Measurements from ENCODE around the gene SPTLC1. TPM values are rescaled to one million over a fixed set of nuclear protein-coding genes. Genes with fewer than 3 reads are reported as not detected.

The SPTLC1 gene
- total RNA-seq, 4 donors from 2014 or later: 50.0 to 57.8 (median 52.5) TPM

DNA sequence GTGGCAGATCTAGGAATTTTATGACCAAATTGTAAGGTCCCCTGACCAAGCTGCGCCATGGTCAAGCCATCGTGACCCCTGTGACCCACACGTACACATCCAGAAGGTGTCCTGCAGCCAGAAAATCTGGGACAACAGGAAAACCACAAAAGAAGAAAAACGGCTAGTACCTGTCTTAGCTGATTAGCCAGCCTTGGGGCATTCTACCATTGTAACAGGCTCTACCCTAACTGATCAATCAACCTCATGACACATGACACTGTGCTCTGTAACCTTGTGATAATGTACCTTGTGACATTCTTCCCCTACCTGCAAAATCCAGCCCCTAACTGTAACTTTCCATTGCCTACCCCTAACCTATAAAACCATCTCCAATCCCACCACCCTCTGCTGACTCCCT lies 43.6 kb downstream of the SPTLC1 start:
- Histone ChIP-seq H3K27ac (replicated peaks in 1 of 4) (no peak overlapping the region), H3K4me1 (no peaks in the 10 kb centered on the region), H3K9me3 (no peaks in the 10 kb centered on the region), H3K36me3 (peaks cover 31 to 90% (median 51%) of the 10 kb centered on the region in 4 donors), H3K27me3 (no peaks in the 10 kb centered on the region), H3K4me3 (no peak overlapping the region)
- intact Hi-C loops (cut with DNase I): no loop called here
- TF ChIP-seq POLR2A (IDR thresholded peaks at IDR 0.05; ENCODE audit: low read depth) (no peak), POLR2AphosphoS5 (IDR thresholded peaks at IDR 0.05) (no peak), EP300 (IDR thresholded peaks at IDR 0.05) (no peak)
- TF ChIP-seq, protein P1, sequence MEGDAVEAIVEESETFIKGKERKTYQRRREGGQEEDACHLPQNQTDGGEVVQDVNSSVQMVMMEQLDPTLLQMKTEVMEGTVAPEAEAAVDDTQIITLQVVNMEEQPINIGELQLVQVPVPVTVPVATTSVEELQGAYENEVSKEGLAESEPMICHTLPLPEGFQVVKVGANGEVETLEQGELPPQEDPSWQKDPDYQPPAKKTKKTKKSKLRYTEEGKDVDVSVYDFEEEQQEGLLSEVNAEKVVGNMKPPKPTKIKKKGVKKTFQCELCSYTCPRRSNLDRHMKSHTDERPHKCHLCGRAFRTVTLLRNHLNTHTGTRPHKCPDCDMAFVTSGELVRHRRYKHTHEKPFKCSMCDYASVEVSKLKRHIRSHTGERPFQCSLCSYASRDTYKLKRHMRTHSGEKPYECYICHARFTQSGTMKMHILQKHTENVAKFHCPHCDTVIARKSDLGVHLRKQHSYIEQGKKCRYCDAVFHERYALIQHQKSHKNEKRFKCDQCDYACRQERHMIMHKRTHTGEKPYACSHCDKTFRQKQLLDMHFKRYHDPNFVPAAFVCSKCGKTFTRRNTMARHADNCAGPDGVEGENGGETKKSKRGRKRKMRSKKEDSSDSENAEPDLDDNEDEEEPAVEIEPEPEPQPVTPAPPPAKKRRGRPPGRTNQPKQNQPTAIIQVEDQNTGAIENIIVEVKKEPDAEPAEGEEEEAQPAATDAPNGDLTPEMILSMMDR (IDR thresholded peaks at IDR 0.05): no peak
- WGBS: 90% methylated on average over 4 of the region's 4 CpGs
- no peak for DNase-seq (ENCODE audit: extremely low spot score)

DNA sequence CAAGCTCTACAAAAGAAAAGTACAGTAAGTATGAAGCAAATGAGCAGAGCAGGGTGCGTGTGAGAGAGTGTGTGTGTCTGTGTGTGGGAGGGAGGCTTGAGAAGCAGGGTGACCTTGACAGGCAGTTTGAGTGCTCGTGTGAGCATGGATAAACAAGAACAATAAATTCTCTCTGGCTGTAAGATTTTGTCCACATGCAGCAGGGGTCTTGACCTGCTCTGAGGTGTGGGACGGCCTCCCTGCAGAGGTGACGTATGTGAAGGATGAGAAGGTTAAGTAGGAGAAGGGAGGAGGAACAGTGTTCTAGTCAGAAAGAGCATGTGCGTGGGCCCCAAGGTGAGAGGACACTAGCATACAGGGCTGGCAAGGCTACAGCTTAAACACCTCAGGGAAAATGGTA lies 49.0 kb downstream of the SPTLC1 start:
- H3K4me3 ChIP-seq: no peak overlapping the region
- no peaks in the 10 kb centered on the region for H3K4me1 ChIP-seq
- no peak overlapping the region for H3K27ac ChIP-seq (replicated peaks in 1 of 4)
- H3K9me3 ChIP-seq: peaks cover 0 to 25% (median 9%) of the 10 kb centered on the region in 4 donors
- no peak for TF ChIP-seq EP300 (IDR thresholded peaks at IDR 0.05)
- TF ChIP-seq POLR2A (IDR thresholded peaks at IDR 0.05; ENCODE audit: low read depth): no peak
- TF ChIP-seq, protein P1 (IDR thresholded peaks at IDR 0.05): no peak
- no peak for TF ChIP-seq POLR2AphosphoS5 (IDR thresholded peaks at IDR 0.05)
- H3K36me3 ChIP-seq: peaks cover 29 to 87% (median 52%) of the 10 kb centered on the region in 4 donors
- no peak for DNase-seq (ENCODE audit: extremely low spot score)
- no peaks in the 10 kb centered on the region for H3K27me3 ChIP-seq
- intact Hi-C loops (cut with DNase I): no loop called here
- WGBS: 95% methylated on average over 5 of the region's 5 CpGs

DNA sequence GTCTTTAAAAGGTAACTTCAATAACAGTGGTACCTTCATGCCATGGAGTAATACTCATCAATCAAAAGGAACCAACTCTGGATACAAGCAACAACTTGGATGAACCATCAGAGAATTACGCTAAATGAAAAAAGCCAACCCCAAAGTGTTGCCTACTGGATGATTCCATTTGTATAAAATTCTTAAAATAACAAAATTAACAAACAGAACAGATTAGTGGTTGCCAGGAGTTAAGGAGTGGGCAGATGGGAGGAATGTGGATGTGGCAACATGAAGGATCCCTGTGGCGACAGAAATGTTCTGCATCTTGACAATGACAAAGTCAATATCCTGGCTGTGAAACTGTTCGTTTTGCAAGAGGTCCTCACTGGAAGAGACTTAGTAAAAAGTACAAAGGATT lies 50.5 kb downstream of the SPTLC1 start:
- Histone ChIP-seq H3K27ac (replicated peaks in 1 of 4) (no peak overlapping the region), H3K27me3 (no peaks in the 10 kb centered on the region), H3K36me3 (peaks cover 29 to 73% (median 48%) of the 10 kb centered on the region in 4 donors), H3K9me3 (peaks cover 0 to 30% (median 15%) of the 10 kb centered on the region in 4 donors), H3K4me1 (no peaks in the 10 kb centered on the region), H3K4me3 (no peak overlapping the region)
- no peak for DNase-seq (ENCODE audit: extremely low spot score)
- intact Hi-C loops (cut with DNase I): no loop called here
- 91% methylated on average over 3 of the region's 3 CpGs for WGBS
- TF ChIP-seq POLR2AphosphoS5 (IDR thresholded peaks at IDR 0.05) (no peak), EP300 (IDR thresholded peaks at IDR 0.05) (no peak), POLR2A (IDR thresholded peaks at IDR 0.05; ENCODE audit: low read depth) (no peak)
- TF ChIP-seq, protein P1 (IDR thresholded peaks at IDR 0.05): no peak

DNA sequence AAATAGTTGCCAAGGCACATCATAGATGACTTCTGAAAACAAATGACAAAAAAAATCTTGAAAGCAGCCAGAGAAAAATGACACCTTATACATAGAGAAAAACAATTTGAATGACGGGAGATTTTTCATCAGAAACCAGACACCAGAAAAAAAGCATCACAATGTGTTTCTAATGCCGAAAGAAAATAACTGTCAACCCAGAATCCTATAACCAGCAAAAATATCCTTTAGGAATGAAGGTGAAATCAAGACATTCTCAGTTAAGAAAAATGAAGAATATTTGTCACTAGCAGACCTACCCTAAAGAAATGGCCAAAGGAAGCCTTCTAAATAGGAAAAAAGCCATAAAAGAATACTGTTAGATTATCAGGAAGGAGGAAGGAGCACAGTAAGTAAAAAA lies 54.0 kb downstream of the SPTLC1 start:
- H3K36me3 ChIP-seq: peaks cover 10 to 65% (median 22%) of the 10 kb centered on the region in 4 donors
- 96% methylated on average over 2 of the region's 2 CpGs for WGBS
- no peak for DNase-seq (ENCODE audit: extremely low spot score)

More for the DNA sequence above, 54.0 kb downstream of the SPTLC1 start:
- no peaks in the 10 kb centered on the region for H3K4me1 ChIP-seq
- H3K9me3 ChIP-seq: peaks cover 0 to 30% (median 15%) of the 10 kb centered on the region in 4 donors
- no peak overlapping the region for H3K27ac ChIP-seq (replicated peaks in 1 of 4)
- H3K4me3 ChIP-seq: no peak overlapping the region
- H3K27me3 ChIP-seq: no peaks in the 10 kb centered on the region
- no peak for TF ChIP-seq POLR2AphosphoS5 (IDR thresholded peaks at IDR 0.05)
- TF ChIP-seq, protein P1 (IDR thresholded peaks at IDR 0.05): no peak
- TF ChIP-seq POLR2A (IDR thresholded peaks at IDR 0.05; ENCODE audit: low read depth): no peak
- TF ChIP-seq EP300 (IDR thresholded peaks at IDR 0.05): no peak
- intact Hi-C loops (cut with DNase I): no loop called here
